ENCODE results near the gene SPR. TPM values are rescaled to one million over a fixed set of nuclear protein-coding genes. Genes with fewer than 3 reads are reported as not detected.

Gene SPR
- total RNA-seq, 1 donor from 2014 or later: 10.9 TPM

GRCh38 chr2:72863046-72863445 lies 24.2 kb upstream of the SPR start:
- Mint-ChIP-seq H3K27me3 (ENCODE audit: insufficient read depth) (peaks cover 33% of the 10 kb centered on the region), H3K36me3 (ENCODE audit: low read depth) (no peaks in the 10 kb centered on the region), H3K27ac (no peak overlapping the region), H3K9me3 (no peaks in the 10 kb centered on the region), H3K4me3 (no peak overlapping the region), H3K4me1 (ENCODE audit: low read depth) (peaks cover 15% of the 10 kb centered on the region)
- intact Hi-C loops (cut with micrococcal nuclease): loop anchor here (10.0 kb wide), 1 partner anchor 938 kb away; no protein-coding TSS in a partner anchor
- no peak for DNase-seq (ENCODE audit: low spot score)

- peaks cover 15% of the 10 kb centered on the region for H3K4me1 Mint-ChIP-seq (ENCODE audit: low read depth)
- H3K9me3 Mint-ChIP-seq: no peaks in the 10 kb centered on the region
- intact Hi-C loops (cut with micrococcal nuclease): loop anchor here (10.0 kb wide), 1 partner anchor 940 kb away; no protein-coding TSS in a partner anchor
- no peak overlapping the region for H3K4me3 Mint-ChIP-seq
- DNase-seq (ENCODE audit: low spot score): no peak
- H3K27me3 Mint-ChIP-seq (ENCODE audit: insufficient read depth): peaks cover 37% of the 10 kb centered on the region
- H3K36me3 Mint-ChIP-seq (ENCODE audit: low read depth): no peaks in the 10 kb centered on the region
- no peak overlapping the region for H3K27ac Mint-ChIP-seq
These were observed 22.7 kb upstream of the SPR start for GRCh38 chr2:72864500-72864899.

GRCh38 chr2:72871060-72871459 lies 16.1 kb upstream of the SPR start:
- intact Hi-C loops (cut with micrococcal nuclease): no loop called here
- Mint-ChIP-seq H3K27me3 (ENCODE audit: insufficient read depth) (peaks cover 30% of the 10 kb centered on the region), H3K36me3 (ENCODE audit: low read depth) (no peaks in the 10 kb centered on the region), H3K4me1 (ENCODE audit: low read depth) (no peaks in the 10 kb centered on the region), H3K4me3 (no peak overlapping the region), H3K27ac (no peak overlapping the region), H3K9me3 (peaks cover 5% of the 10 kb centered on the region)
- no peak for DNase-seq (ENCODE audit: low spot score)

GRCh38 chr2:72871880-72872279 lies 15.3 kb upstream of the SPR start:
- Mint-ChIP-seq H3K27ac (no peak overlapping the region), H3K27me3 (ENCODE audit: insufficient read depth) (peaks cover 30% of the 10 kb centered on the region), H3K36me3 (ENCODE audit: low read depth) (no peaks in the 10 kb centered on the region), H3K9me3 (peaks cover 5% of the 10 kb centered on the region), H3K4me3 (no peak overlapping the region), H3K4me1 (ENCODE audit: low read depth) (no peaks in the 10 kb centered on the region)
- intact Hi-C loops (cut with micrococcal nuclease): no loop called here
- DNase-seq (ENCODE audit: low spot score): no peak

- intact Hi-C loops (cut with micrococcal nuclease): loop anchor here (5.0 kb wide), 1 partner anchor 409 kb away; the partner anchor contains the start of gene EGR4
These were observed 3.7 kb upstream of the SPR start for GRCh38 chr2:72883356-72883962.

GRCh38 chr2:72886505-72887031 lies 640 bp upstream of the SPR start:
- H3K4me3 Mint-ChIP-seq: peak overlapping the region; percentile 74
- DNase-seq (ENCODE audit: low spot score): no peak
- intact Hi-C loops (cut with micrococcal nuclease): loop anchor here (1.0 to 2.0 kb wide), 3 partner anchors 24 to 184 kb away; partner anchors contain the start of gene SFXN5

More at GRCh38 chr2:72883356-72883962, 3.7 kb upstream of the SPR start:
- no peak for DNase-seq (ENCODE audit: low spot score)
- Mint-ChIP-seq H3K4me3 (no peak overlapping the region), H3K36me3 (ENCODE audit: low read depth) (no peaks in the 10 kb centered on the region), H3K27me3 (ENCODE audit: insufficient read depth) (peaks cover 42% of the 10 kb centered on the region), H3K27ac (no peak overlapping the region), H3K4me1 (ENCODE audit: low read depth) (no peaks in the 10 kb centered on the region), H3K9me3 (no peaks in the 10 kb centered on the region)

GRCh38 chr2:72887740-72888437 lies 681 bp downstream of the SPR start:
- DNase-seq (ENCODE audit: low spot score): peak; percentile 32
- H3K4me1 Mint-ChIP-seq (ENCODE audit: low read depth): no peaks in the 10 kb centered on the region
- intact Hi-C loops (cut with micrococcal nuclease): loop anchor here (1.0 to 2.0 kb wide), 3 partner anchors 26 to 183 kb away; partner anchors contain the start of gene SFXN5
- no peaks in the 10 kb centered on the region for H3K36me3 Mint-ChIP-seq (ENCODE audit: low read depth)
- H3K27me3 Mint-ChIP-seq (ENCODE audit: insufficient read depth): peaks cover 44% of the 10 kb centered on the region
- no peaks in the 10 kb centered on the region for H3K9me3 Mint-ChIP-seq
- no peak overlapping the region for H3K27ac Mint-ChIP-seq
- peak overlapping the region; percentile 81 for H3K4me3 Mint-ChIP-seq

More at GRCh38 chr2:72886505-72887031, 640 bp upstream of the SPR start:
- no peaks in the 10 kb centered on the region for H3K9me3 Mint-ChIP-seq
- H3K27me3 Mint-ChIP-seq (ENCODE audit: insufficient read depth): peaks cover 47% of the 10 kb centered on the region
- H3K36me3 Mint-ChIP-seq (ENCODE audit: low read depth): no peaks in the 10 kb centered on the region
- H3K4me1 Mint-ChIP-seq (ENCODE audit: low read depth): no peaks in the 10 kb centered on the region
- no peak overlapping the region for H3K27ac Mint-ChIP-seq

GRCh38 chr2:72888438-72889202 lies 1.4 kb downstream of the SPR start:
- Mint-ChIP-seq H3K36me3 (ENCODE audit: low read depth) (no peaks in the 10 kb centered on the region), H3K9me3 (no peaks in the 10 kb centered on the region), H3K4me3 (peak overlapping the region; percentile 81), H3K27ac (no peak overlapping the region), H3K4me1 (ENCODE audit: low read depth) (no peaks in the 10 kb centered on the region), H3K27me3 (ENCODE audit: insufficient read depth) (peaks cover 42% of the 10 kb centered on the region)
- intact Hi-C loops (cut with micrococcal nuclease): no loop called here
- no peak for DNase-seq (ENCODE audit: low spot score)

GRCh38 chr2:72889991-72890390 lies 2.8 kb downstream of the SPR start:
- Mint-ChIP-seq H3K27me3 (ENCODE audit: insufficient read depth) (peaks cover 33% of the 10 kb centered on the region), H3K9me3 (no peaks in the 10 kb centered on the region), H3K4me3 (no peak overlapping the region), H3K27ac (no peak overlapping the region), H3K4me1 (ENCODE audit: low read depth) (no peaks in the 10 kb centered on the region), H3K36me3 (ENCODE audit: low read depth) (no peaks in the 10 kb centered on the region)
- no peak for DNase-seq (ENCODE audit: low spot score)
- intact Hi-C loops (cut with micrococcal nuclease): no loop called here

GRCh38 chr2:72891091-72891818 lies 4.0 kb downstream of the SPR start:
- intact Hi-C loops (cut with micrococcal nuclease): no loop called here
- no peak for DNase-seq (ENCODE audit: low spot score)
- peaks cover 26% of the 10 kb centered on the region for H3K27me3 Mint-ChIP-seq (ENCODE audit: insufficient read depth)
- no peak overlapping the region for H3K4me3 Mint-ChIP-seq
- no peaks in the 10 kb centered on the region for H3K36me3 Mint-ChIP-seq (ENCODE audit: low read depth)
- no peak overlapping the region for H3K27ac Mint-ChIP-seq
- no peaks in the 10 kb centered on the region for H3K4me1 Mint-ChIP-seq (ENCODE audit: low read depth)
- no peaks in the 10 kb centered on the region for H3K9me3 Mint-ChIP-seq

GRCh38 chr2:72892506-72893173 lies 5.4 kb downstream of the SPR start:
- H3K27ac Mint-ChIP-seq: no peak overlapping the region
- no peaks in the 10 kb centered on the region for H3K36me3 Mint-ChIP-seq (ENCODE audit: low read depth)
- no peak overlapping the region for H3K4me3 Mint-ChIP-seq
- intact Hi-C loops (cut with micrococcal nuclease): loop anchor here (1.0 to 2.0 kb wide), 4 partner anchors 24 to 285 kb away; partner anchors contain the start of gene EMX1
- H3K4me1 Mint-ChIP-seq (ENCODE audit: low read depth): no peaks in the 10 kb centered on the region
- H3K9me3 Mint-ChIP-seq: no peaks in the 10 kb centered on the region
- H3K27me3 Mint-ChIP-seq (ENCODE audit: insufficient read depth): peaks cover 27% of the 10 kb centered on the region
- peak; percentile 36 for DNase-seq (ENCODE audit: low spot score)

Measured in activated T-helper 1 cell treated with anti-CD3 and anti-CD28 coated beads, Interleukin-12 subunit alpha, Interleukin-12 subunit beta, Interleukin-2, Interleukin-4 antibody, amounts not matched to agents 30 ng/mL and 10 ng/mL and 1 ng/mL, durations not matched to agents 14 hours and 24 hours and 36 hours (primary cell).